Brain microvascular endothelial cell (primary cell): ENCODE results near the gene SNAI3.

ENCODE experiments used
- DNase-seq: peaks from one replicate; pipeline ENCODE4 v3.0.0-alpha.2; 2020
- H3K27ac ChIP-seq: fragments of 250-450 bp; sonication (Bioruptor Pico); 2 replicates; pipeline ENCODE4 v1.5.1; 2020; ENCODE audit warnings: mild to moderate bottlenecking, moderate library complexity
- H3K27me3 ChIP-seq: fragments of 250-450 bp; sonication (Bioruptor Pico); replicated peaks from 2 replicates; pipeline ENCODE4 v1.5.1; 2020; ENCODE audit warnings: mild to moderate bottlenecking
- H3K36me3 ChIP-seq: fragments of 250-450 bp; sonication (Bioruptor Pico); replicated peaks from 2 replicates; pipeline ENCODE4 v1.5.1; 2020; ENCODE audit warnings: mild to moderate bottlenecking
- H3K4me3 ChIP-seq: 2 replicates; pipeline ENCODE4 v1.5.1; 2011; ENCODE audit warnings: low read depth, mild to moderate bottlenecking, control low read depth, low read length, moderate library complexity
- in situ Hi-C: cut with HindIII; loops from 2 replicates; pipeline ENCODE4 v1.10.0; 2017; ENCODE audit warnings: low sequenced_read_pairs, low pct_ligation_motif_present
- TF ChIP-seq, protein P1 (sequence below): IDR thresholded peaks from 2 replicates; pipeline ENCODE4 v1.5.1; 2011; ENCODE audit warnings: low read depth, mild to moderate bottlenecking, moderate library complexity, low read length, control low read depth, inconsistent platforms; ENCODE audit errors: missing control alignments

SNAI3 gene

DNA sequence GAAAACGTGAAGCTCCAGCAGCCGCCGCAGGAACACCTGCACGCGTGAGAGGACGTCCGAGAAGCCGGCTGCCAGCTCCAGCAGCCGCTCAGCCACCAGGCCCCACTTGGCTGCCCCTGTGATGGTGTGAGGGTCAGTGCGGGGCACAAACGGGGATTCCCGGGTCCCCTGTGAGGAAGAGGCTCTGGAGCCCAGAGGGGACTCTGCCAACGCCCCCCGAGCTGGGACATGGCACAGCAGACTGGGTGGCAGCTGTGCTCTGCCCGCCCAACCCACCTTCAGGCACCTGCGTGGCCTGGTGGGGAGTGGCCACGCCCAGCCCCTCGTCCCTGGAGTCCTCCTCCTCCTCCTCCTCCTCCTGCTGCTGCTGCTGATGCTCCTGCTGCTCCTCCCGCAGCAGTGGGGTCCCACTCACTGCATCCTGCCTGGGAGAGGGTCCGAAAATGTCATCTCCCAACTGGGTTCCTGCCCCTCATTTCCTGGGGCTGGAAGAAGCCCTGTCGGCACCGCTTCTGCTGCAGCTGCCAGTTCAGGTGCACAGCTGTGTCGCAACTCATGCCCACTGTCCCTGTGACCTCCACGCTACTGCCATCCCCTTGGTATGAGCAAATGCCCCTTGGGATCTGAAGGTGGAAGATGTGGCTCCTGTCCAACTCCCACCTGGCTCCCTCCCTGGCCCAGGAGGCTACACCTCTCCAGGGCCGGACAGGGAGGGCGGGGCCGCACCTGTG lies 47.5 kb upstream of the SNAI3 start:
- Histone ChIP-seq H3K36me3 (peaks cover 66% of the 10 kb centered on the region), H3K27me3 (no peaks in the 10 kb centered on the region), H3K27ac (no peak overlapping the region), H3K4me3 (no peak overlapping the region)
- in situ Hi-C loops, result no loop called here
- DNase-seq, result no peak
- TF ChIP-seq, protein P1, sequence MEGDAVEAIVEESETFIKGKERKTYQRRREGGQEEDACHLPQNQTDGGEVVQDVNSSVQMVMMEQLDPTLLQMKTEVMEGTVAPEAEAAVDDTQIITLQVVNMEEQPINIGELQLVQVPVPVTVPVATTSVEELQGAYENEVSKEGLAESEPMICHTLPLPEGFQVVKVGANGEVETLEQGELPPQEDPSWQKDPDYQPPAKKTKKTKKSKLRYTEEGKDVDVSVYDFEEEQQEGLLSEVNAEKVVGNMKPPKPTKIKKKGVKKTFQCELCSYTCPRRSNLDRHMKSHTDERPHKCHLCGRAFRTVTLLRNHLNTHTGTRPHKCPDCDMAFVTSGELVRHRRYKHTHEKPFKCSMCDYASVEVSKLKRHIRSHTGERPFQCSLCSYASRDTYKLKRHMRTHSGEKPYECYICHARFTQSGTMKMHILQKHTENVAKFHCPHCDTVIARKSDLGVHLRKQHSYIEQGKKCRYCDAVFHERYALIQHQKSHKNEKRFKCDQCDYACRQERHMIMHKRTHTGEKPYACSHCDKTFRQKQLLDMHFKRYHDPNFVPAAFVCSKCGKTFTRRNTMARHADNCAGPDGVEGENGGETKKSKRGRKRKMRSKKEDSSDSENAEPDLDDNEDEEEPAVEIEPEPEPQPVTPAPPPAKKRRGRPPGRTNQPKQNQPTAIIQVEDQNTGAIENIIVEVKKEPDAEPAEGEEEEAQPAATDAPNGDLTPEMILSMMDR, result no peak

DNA sequence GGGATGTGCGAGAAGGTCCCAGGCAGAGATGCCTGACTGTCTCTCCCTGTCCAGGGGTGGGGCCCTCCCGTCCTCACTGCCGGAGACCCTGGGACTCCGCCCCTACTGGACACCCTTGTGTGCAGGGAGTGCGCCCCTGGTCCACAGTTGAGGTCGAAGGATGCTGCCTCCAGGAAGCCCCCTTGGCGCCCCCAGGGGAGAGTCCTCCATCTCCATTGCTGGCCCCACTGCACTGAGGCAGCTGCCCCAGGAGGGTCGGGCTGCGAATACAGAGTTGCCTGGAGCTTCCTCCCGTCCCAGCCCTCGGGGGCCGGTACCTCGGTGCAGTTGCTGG lies 46.6 kb upstream of the SNAI3 start:
- DNase-seq, result no peak
- no peaks in the 10 kb centered on the region for H3K27me3 ChIP-seq
- no peak overlapping the region for H3K27ac ChIP-seq
- in situ Hi-C loops, result no loop called here
- peaks cover 62% of the 10 kb centered on the region for H3K36me3 ChIP-seq
- no peak overlapping the region for H3K4me3 ChIP-seq
- TF ChIP-seq, protein P1, result no peak

DNA sequence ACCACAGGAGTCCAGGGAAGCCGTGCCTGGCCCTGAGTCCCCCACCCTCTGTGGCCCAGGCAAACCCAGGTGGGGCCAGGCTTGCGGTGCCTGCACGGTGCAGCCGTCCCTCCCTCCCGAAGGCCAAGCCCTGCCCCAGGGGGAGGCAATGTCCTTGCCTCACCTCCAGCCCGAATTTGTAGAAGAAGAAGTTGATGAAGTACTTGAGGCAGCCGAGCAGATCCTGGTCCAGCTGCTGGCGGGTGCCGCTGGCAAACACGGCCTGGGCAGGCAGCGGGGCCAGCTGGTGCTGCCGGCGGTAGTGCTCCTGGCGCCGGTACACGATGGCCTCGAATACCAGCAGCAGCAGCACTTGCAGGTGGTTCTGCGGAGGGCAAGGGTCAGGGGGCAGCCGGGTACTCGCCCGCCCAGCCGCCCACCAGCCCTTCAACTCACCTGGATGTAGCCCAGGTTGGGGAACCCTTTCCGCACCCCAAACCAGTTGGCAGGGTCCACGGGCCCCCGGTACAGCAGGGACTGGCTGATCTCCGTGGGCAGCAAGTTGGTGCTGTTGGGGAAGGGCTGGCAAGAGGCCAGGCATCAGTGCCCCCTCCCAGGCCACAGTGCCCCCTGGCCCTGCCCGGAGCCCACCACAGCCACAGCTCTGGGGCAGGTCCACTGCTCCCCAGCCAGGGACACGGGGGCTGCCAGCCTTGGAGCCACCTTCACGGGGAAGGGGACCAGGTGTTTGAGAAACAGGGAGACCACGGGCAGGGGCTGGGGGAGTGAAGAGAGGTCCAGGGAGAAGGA lies 46.1 kb upstream of the SNAI3 start:
- TF ChIP-seq, protein P1, result no peak
- H3K36me3 ChIP-seq, result peaks cover 61% of the 10 kb centered on the region
- in situ Hi-C loops, result no loop called here

DNA sequence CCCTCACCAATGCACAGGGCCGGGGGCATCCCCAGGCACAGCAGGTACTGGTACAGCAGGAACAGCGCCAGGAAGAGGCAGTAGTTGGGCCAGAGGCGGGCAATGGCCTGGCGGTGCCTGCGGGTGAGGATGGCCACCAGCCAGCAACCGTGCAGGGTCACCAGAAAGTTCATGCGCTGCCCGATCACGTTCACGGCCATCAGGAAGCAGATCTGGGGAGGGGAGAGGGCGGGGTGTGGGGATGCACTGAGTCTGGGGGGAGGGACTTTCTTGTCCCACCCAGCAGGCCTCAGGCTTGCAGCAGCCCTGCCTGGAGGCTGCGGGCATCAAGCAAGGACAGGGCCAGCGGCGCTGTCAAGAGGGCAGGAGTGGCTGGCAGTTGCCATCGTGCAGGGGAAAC lies 45.4 kb upstream of the SNAI3 start:
- Histone ChIP-seq H3K27ac (no peak overlapping the region), H3K4me3 (no peak overlapping the region), H3K27me3 (no peaks in the 10 kb centered on the region), H3K36me3 (peaks cover 66% of the 10 kb centered on the region)
- in situ Hi-C loops, result no loop called here
- no peak for DNase-seq
- TF ChIP-seq, protein P1, result no peak

More for the DNA sequence above, 46.1 kb upstream of the SNAI3 start:
- no peak overlapping the region for H3K27ac ChIP-seq
- DNase-seq, result no peak
- H3K27me3 ChIP-seq, result no peaks in the 10 kb centered on the region
- H3K4me3 ChIP-seq, result no peak overlapping the region

DNA sequence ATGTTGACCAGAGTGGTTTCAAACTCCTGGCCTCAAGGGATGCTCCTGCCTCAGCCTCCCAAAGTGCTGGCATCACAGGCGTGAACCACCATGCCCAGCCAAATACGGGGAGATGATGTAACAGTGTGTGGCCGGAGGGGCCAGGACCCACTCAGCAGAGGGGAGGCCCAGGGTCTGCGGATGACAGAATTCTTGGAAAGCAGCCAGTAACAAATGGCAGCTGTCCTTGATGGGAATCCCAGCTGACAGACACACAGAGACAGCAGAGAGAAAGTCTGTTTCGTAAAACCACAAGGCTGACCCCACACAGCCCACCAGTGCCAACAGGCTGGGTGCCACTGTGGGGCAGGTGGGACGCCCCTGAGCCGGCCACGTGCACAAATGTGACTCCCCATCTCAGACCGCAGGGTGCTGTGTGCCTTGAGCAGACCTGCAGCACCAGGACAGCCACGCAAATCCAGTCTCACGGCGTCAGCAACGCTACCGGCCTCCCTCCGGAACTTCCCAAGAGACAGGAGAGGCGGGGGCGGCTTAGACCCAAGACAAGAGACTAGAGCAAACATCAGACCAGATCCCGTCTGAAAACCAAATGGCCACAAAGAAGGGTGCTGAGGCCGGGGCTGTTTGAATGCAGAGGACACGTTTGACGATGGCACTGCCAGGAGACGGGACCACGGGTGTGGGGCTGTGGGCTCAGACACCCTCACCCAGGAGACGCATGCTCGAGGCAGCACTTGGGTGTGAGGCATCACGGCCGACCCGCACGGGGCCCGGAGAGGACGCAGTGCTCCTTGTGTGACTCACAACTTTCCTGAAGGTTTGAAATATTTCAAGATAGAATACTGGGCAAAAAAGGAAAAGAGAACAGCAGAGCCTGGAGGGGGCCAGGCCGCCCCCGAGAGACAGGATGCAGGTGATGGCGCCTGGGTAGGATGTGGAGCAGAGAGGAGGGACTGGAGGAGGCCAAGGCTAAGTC lies 44.6 kb upstream of the SNAI3 start:
- Histone ChIP-seq H3K4me3 (no peak overlapping the region), H3K27me3 (no peaks in the 10 kb centered on the region), H3K27ac (peak overlapping the region; percentile 11), H3K36me3 (peaks cover 70% of the 10 kb centered on the region)
- DNase-seq, result peak; percentile 59
- in situ Hi-C loops, result no loop called here
- TF ChIP-seq, protein P1, result no peak
